SW480 (cell line): ENCODE results near the gene CYTIP.
"Not testable (repeated sequence)": the region's sequence is repeated elsewhere in the genome, so short reads cannot be mapped to it uniquely, and the experiment has no call there.

Experiments
- DNase-seq: peaks from one replicate; pipeline ENCODE4 v3.0.0-alpha.2; 2016; ENCODE audit warnings: low spot score

CYTIP gene

GRCh38 chr2:157424374-157424773 lies 19.5 kb downstream of the CYTIP start:
- no peak for DNase-seq

- DNase-seq = no peak
These were observed 21.9 kb downstream of the CYTIP start for GRCh38 chr2:157421964-157422363.

GRCh38 chr2:157421331-157421944 lies 22.5 kb downstream of the CYTIP start:
- no peak for DNase-seq

- no peak for DNase-seq
These were observed 23.0 kb downstream of the CYTIP start for GRCh38 chr2:157420771-157421323.

GRCh38 chr2:157419031-157419575 lies 24.8 kb downstream of the CYTIP start:
- DNase-seq = no peak

- no peak for DNase-seq
These were observed 25.6 kb downstream of the CYTIP start for GRCh38 chr2:157418239-157418641.

- no peak for DNase-seq
These were observed 28.2 kb downstream of the CYTIP start for GRCh38 chr2:157415591-157416101.

GRCh38 chr2:157414050-157414449 lies 29.8 kb downstream of the CYTIP start:
- no peak for DNase-seq

GRCh38 chr2:157413326-157414035 lies 30.4 kb downstream of the CYTIP start:
- no peak for DNase-seq

- DNase-seq = no peak
These were observed 32.1 kb downstream of the CYTIP start for GRCh38 chr2:157411624-157412336.

- not testable (repeated sequence) for DNase-seq
These were observed 38.5 kb downstream of the CYTIP start for GRCh38 chr2:157405398-157405797.

- no peak for DNase-seq
These were observed 39.5 kb downstream of the CYTIP start for GRCh38 chr2:157404363-157404762.

- DNase-seq = not testable (repeated sequence)
These were observed 40.9 kb downstream of the CYTIP start for GRCh38 chr2:157402801-157403485.

GRCh38 chr2:157395811-157396210 lies 48.1 kb downstream of the CYTIP start:
- DNase-seq = no peak

- DNase-seq = no peak
These were observed 49.0 kb downstream of the CYTIP start for GRCh38 chr2:157394928-157395327.

- DNase-seq = no peak
These were observed 50.5 kb downstream of the CYTIP start for GRCh38 chr2:157393348-157393747.

- DNase-seq = no peak
These were observed 55.1 kb downstream of the CYTIP start for GRCh38 chr2:157388827-157389226.

GRCh38 chr2:157386747-157387146 lies 57.1 kb downstream of the CYTIP start:
- no peak for DNase-seq

- DNase-seq = no peak
These were observed 57.6 kb downstream of the CYTIP start for GRCh38 chr2:157386247-157386646.

- no peak for DNase-seq
These were observed 66.0 kb downstream of the CYTIP start for GRCh38 chr2:157377861-157378260.

- no peak for DNase-seq
These were observed 67.8 kb downstream of the CYTIP start for GRCh38 chr2:157376041-157376440.

GRCh38 chr2:157375384-157375783 lies 68.5 kb downstream of the CYTIP start:
- no peak for DNase-seq
